Measurements from ENCODE around the gene SYT1.
"Not testable (repeated sequence)": the region's sequence is repeated elsewhere in the genome, so short reads cannot be mapped to it uniquely, and the experiment has no call there.

The SYT1 gene

GRCh38 chr12:78977304-78977867 is 112.8 kb downstream of the SYT1 start:
- no peak for DNase-seq

- no peak for DNase-seq
These were observed 129.7 kb downstream of the SYT1 start for GRCh38 chr12:78994168-78994791.

GRCh38 chr12:79000501-79000900 is 135.9 kb downstream of the SYT1 start:
- no peak for DNase-seq

- DNase-seq = no peak
These were observed 136.8 kb downstream of the SYT1 start for GRCh38 chr12:79001404-79001803.

- DNase-seq = no peak
These were observed 141.7 kb downstream of the SYT1 start for GRCh38 chr12:79006306-79006705.

- no peak for DNase-seq
These were observed 144.0 kb downstream of the SYT1 start for GRCh38 chr12:79008591-79008990.

GRCh38 chr12:79012636-79013035 is 148.1 kb downstream of the SYT1 start:
- no peak for DNase-seq

GRCh38 chr12:79016181-79016580 is 151.6 kb downstream of the SYT1 start:
- no peak for DNase-seq

GRCh38 chr12:79019672-79020071 is 155.1 kb downstream of the SYT1 start:
- no peak for DNase-seq

- no peak for DNase-seq
These were observed 155.5 kb downstream of the SYT1 start for GRCh38 chr12:79020106-79020505.

GRCh38 chr12:79021021-79021420 is 156.4 kb downstream of the SYT1 start:
- no peak for DNase-seq

GRCh38 chr12:79023261-79023660 is 158.7 kb downstream of the SYT1 start:
- no peak for DNase-seq

GRCh38 chr12:79023784-79024183 is 159.2 kb downstream of the SYT1 start:
- DNase-seq = no peak

- no peak for DNase-seq
These were observed 169.2 kb downstream of the SYT1 start for GRCh38 chr12:79033788-79034187.

- DNase-seq = not testable (repeated sequence)
These were observed 180.2 kb downstream of the SYT1 start for GRCh38 chr12:79044748-79045147.

GRCh38 chr12:79045149-79045703 is 180.7 kb downstream of the SYT1 start:
- not testable (repeated sequence) for DNase-seq

- no peak for DNase-seq
These were observed 181.4 kb downstream of the SYT1 start for GRCh38 chr12:79046021-79046420.

GRCh38 chr12:79048962-79049361 is 184.4 kb downstream of the SYT1 start:
- DNase-seq = no peak

- DNase-seq = no peak
These were observed 188.8 kb downstream of the SYT1 start for GRCh38 chr12:79053394-79053793.

GRCh38 chr12:79055926-79056674 is 191.5 kb downstream of the SYT1 start:
- DNase-seq = no peak

- DNase-seq = no peak
These were observed 192.2 kb downstream of the SYT1 start for GRCh38 chr12:79056775-79057174.

- DNase-seq = no peak
These were observed 193.0 kb downstream of the SYT1 start for GRCh38 chr12:79057540-79057939.

- no peak for DNase-seq
These were observed 193.8 kb downstream of the SYT1 start for GRCh38 chr12:79058342-79058741.

GRCh38 chr12:79059557-79059956 is 195.0 kb downstream of the SYT1 start:
- DNase-seq = no peak
